Keratinocyte (primary cell): ENCODE measurements around the gene PIP5K1A.

Experiments used
- EZH2 ChIP-seq: IDR thresholded peaks from one replicate; pipeline ENCODE4 v1.6.1; 2012; ENCODE audit warnings: inconsistent platforms, mild to moderate bottlenecking, low read length, moderate library complexity
- TF ChIP-seq, protein P1 (sequence below), 3 experiments: IDR thresholded peaks in 1 of 3; conservative IDR thresholded peaks in 1 of 3; optimal IDR thresholded peaks in 1 of 3; 2 replicates in 2 of 3; 3 replicates in 1 of 3; pipeline versions ENCODE3 to v1.5.1; 2011; ENCODE audit warnings: low read length in 3 of 3, mild to moderate bottlenecking in 3 of 3, moderate library complexity in 2 of 3, control low read depth in 1 of 3, inconsistent platforms in 1 of 3; ENCODE audit not compliant: insufficient read depth in 2 of 3; ENCODE audit errors: extremely low read depth in 1 of 3

- TF ChIP-seq, protein P1, sequence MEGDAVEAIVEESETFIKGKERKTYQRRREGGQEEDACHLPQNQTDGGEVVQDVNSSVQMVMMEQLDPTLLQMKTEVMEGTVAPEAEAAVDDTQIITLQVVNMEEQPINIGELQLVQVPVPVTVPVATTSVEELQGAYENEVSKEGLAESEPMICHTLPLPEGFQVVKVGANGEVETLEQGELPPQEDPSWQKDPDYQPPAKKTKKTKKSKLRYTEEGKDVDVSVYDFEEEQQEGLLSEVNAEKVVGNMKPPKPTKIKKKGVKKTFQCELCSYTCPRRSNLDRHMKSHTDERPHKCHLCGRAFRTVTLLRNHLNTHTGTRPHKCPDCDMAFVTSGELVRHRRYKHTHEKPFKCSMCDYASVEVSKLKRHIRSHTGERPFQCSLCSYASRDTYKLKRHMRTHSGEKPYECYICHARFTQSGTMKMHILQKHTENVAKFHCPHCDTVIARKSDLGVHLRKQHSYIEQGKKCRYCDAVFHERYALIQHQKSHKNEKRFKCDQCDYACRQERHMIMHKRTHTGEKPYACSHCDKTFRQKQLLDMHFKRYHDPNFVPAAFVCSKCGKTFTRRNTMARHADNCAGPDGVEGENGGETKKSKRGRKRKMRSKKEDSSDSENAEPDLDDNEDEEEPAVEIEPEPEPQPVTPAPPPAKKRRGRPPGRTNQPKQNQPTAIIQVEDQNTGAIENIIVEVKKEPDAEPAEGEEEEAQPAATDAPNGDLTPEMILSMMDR (optimal IDR thresholded peaks at IDR 0.05 in 1 of 3, IDR thresholded peaks at IDR 0.05 in 1 of 3, conservative IDR thresholded peaks at IDR 0.05 in 1 of 3; ENCODE audit: extremely low read depth in 1 of 3, insufficient read depth in 2 of 3, low read length in 3 of 3): no peak
- TF ChIP-seq EZH2: no peak
Measured at GRCh38 chr1:151277249-151277648, 78.9 kb downstream of the PIP5K1A start.
